Activated T-helper 1 cell treated with anti-CD3 and anti-CD28 coated beads, Interleukin-12 subunit alpha, Interleukin-12 subunit beta, Interleukin-2, Interleukin-4 antibody, amounts not matched to agents 30 ng/mL and 10 ng/mL and 1 ng/mL, durations not matched to agents 14 hours and 24 hours and 36 hours (primary cell): ENCODE data around the gene CPA1. TPM values are rescaled to one million over a fixed set of nuclear protein-coding genes. Genes with fewer than 3 reads are reported as not detected.

Source experiments
- DNase-seq: peaks from one replicate; pipeline ENCODE4 v3.0.0; 2021; ENCODE audit warnings: low spot score
- H3K27ac Mint-ChIP-seq: one replicate; pipeline ENCODE4 v1.8.0; 2021; ENCODE audit warnings: mild to moderate bottlenecking, mixed read lengths
- H3K27me3 Mint-ChIP-seq: one replicate; pipeline ENCODE4 v1.8.0; 2022; ENCODE audit warnings: mild to moderate bottlenecking, moderate library complexity, mixed read lengths; ENCODE audit not compliant: insufficient read depth
- H3K36me3 Mint-ChIP-seq: one replicate; pipeline ENCODE4 v1.8.0; 2021; ENCODE audit warnings: low read depth, mixed read lengths
- H3K4me1 Mint-ChIP-seq: one replicate; pipeline ENCODE4 v1.8.0; 2021; ENCODE audit warnings: low read depth, mixed read lengths
- H3K4me3 Mint-ChIP-seq: one replicate; pipeline ENCODE4 v1.8.0; 2021; ENCODE audit warnings: mild to moderate bottlenecking, moderate library complexity, mixed read lengths
- H3K9me3 Mint-ChIP-seq: one replicate; pipeline ENCODE4 v1.8.0; 2021; ENCODE audit warnings: mixed read lengths
- intact Hi-C: fragments of 100-400 bp; cut with micrococcal nuclease; formaldehyde crosslinking; loops from one replicate; pipeline ENCODE4 v1.15.1; 2024
- total RNA-seq: library from RNA; stranded (reverse); gene quantifications from 2 replicates; pipeline ENCODE4 v1.2.3, GENCODE V29; 2022

Gene CPA1
- total RNA-seq, 1 donor from 2014 or later, result not detected

DNA sequence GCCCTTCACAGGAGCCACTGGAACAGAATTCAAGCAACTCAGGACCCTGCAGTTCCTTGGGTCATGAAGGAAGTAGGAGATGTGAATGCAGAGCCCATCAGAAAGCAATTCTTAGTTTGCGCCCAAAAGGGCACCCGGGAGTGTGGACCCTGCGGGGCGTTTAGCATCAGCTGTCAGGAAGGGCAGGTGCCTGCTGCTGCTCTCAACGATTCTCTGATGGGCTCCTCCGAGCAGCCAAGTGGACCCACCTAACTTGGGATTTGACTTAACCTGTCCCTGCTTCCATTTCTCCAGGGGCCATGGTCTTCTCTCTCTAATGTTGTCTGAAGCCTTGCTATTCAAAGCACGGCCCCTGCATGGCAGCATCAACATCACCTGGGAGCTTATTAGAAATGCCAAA is 18.6 kb upstream of the CPA1 start:
- peaks cover 13% of the 10 kb centered on the region for H3K9me3 Mint-ChIP-seq
- intact Hi-C loops, result no loop called here
- peaks cover 2% of the 10 kb centered on the region for H3K27me3 Mint-ChIP-seq
- no peak overlapping the region for H3K4me3 Mint-ChIP-seq
- H3K36me3 Mint-ChIP-seq, result no peaks in the 10 kb centered on the region
- no peak for DNase-seq
- no peak overlapping the region for H3K27ac Mint-ChIP-seq
- H3K4me1 Mint-ChIP-seq, result peaks cover 6% of the 10 kb centered on the region

- Mint-ChIP-seq H3K9me3 (peaks cover 13% of the 10 kb centered on the region), H3K27ac (no peak overlapping the region), H3K36me3 (no peaks in the 10 kb centered on the region), H3K27me3 (peaks cover 2% of the 10 kb centered on the region), H3K4me1 (peaks cover 13% of the 10 kb centered on the region), H3K4me3 (no peak overlapping the region)
- no peak for DNase-seq
- intact Hi-C loops, result no loop called here
Measured at GRCh38 chr7:130362251-130362816, 18.0 kb upstream of the CPA1 start.

DNA sequence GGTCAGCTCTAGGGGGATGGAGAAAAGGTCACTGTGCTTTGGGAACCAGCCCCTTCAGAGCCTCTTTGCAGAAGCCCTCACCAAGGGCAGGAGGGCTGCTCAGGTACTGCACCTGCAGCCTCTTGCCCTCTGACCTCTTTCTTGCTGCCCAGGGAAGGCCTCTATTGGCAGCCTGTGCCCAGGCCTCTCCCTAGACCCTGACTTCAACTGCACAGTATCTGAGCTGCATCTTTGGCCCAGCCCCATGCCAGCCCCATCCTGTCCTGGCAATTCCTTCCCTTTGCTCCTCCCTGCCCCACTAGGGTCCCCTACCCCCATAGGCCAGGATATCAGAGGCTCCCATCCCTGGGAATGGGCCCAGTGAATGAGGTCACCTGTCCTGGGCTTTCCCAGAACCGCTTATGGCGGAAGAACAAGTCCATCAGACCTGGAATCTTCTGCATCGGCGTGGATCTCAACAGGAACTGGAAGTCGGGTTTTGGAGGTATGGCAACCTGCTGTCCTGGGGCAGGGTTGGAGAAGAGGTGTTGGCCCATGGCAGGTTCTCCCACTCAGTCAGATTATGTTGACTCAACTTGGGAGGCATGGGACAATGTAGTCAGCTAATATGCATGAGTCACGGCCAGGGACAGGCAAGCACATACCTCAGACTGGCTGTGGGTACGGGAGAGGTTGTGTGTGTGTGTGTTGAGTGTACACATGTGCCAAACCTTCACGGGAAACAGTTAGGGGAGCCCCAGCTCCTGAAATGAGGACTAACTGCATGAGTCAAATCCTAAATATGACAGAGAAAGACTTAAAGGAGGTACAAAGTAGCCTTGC is 17.1 kb upstream of the CPA1 start:
- Mint-ChIP-seq H3K27me3 (peaks cover 2% of the 10 kb centered on the region), H3K4me3 (no peak overlapping the region), H3K4me1 (peaks cover 15% of the 10 kb centered on the region), H3K36me3 (no peaks in the 10 kb centered on the region), H3K27ac (no peak overlapping the region), H3K9me3 (peaks cover 13% of the 10 kb centered on the region)
- intact Hi-C loops, result loop anchor here (1.0 kb wide), 3 partner anchors 54 to 286 kb away; no protein-coding TSS in a partner anchor
- no peak for DNase-seq

GRCh38 chr7:130364451-130364850 is 15.8 kb upstream of the CPA1 start:
- H3K27ac Mint-ChIP-seq, result no peak overlapping the region
- no peak overlapping the region for H3K4me3 Mint-ChIP-seq
- DNase-seq, result no peak
- intact Hi-C loops, result no loop called here
- peaks cover 10% of the 10 kb centered on the region for H3K9me3 Mint-ChIP-seq
- H3K36me3 Mint-ChIP-seq, result peaks cover 2% of the 10 kb centered on the region
- H3K27me3 Mint-ChIP-seq, result peaks cover 2% of the 10 kb centered on the region
- peaks cover 27% of the 10 kb centered on the region for H3K4me1 Mint-ChIP-seq

DNA sequence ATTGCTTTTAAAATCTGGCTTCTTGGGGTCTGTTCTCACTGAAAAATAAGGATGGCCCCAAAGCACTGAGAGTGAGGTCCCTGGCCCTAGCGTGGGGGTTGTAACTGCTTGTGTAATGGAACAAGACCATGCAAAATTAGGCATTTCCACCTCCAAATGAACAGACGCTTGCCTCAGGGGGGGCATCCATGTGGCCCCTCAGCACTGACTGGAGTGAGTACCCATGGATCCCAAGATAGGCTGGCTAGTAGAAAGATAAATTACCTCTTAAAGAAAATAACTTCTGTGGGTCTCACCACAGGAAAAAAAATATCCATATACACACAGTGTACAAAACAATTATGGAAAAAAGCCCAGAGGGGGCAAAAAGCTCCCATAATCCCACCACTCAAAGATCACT is 15.2 kb upstream of the CPA1 start:
- Mint-ChIP-seq H3K4me3 (no peak overlapping the region), H3K9me3 (peaks cover 5% of the 10 kb centered on the region), H3K4me1 (peaks cover 33% of the 10 kb centered on the region), H3K27ac (no peak overlapping the region), H3K27me3 (no peaks in the 10 kb centered on the region), H3K36me3 (peaks cover 3% of the 10 kb centered on the region)
- intact Hi-C loops, result loop anchor here (5.0 kb wide), 1 partner anchor 77 kb away; the partner anchor contains the start of gene CEP41
- DNase-seq, result no peak

DNA sequence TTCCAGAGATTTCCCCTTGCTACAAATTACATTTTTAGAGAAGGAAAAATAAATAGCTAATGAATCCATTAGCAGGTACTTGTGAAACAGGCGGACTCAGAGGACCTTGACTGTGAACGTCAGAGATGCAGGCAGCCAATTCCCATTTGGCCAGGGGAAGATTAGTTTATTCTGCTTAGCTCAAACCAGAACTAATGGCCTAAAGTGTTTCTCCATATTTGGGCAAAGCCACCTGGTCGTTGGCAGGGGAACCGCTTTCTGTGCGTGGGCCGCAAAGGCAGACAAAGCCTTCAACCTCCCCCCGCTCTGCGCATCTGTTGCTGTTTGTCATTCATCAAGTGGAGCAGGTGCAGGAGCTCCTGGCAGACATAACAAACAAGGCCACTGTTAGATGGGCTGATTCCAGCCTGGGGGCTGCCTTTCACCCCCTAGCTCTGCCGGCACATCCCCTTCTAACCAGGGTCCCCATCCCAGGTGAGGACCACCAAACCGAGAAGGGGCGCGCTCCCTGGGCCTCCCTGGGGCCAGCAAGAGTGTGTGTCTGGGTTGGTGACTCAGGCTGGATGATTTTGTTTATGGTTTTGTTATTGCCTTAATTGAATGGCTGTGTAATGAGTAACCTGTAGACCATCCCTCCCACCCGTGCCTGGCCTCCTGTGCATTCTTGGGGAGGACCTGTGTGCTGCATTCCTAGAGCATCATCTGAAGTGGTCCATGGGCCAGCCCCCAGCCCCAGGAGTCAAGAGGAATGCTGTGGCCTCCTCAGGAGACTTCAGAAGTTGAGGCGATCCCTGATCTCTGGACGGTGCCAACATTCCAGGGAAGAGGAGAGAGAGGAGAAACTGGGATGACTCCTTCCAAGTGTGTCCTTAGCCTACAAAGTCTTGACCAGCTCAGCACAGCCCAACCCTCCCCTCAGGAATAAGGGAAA is 14.5 kb upstream of the CPA1 start:
- Mint-ChIP-seq H3K27me3 (no peaks in the 10 kb centered on the region), H3K4me3 (no peak overlapping the region), H3K4me1 (peaks cover 33% of the 10 kb centered on the region), H3K9me3 (no peaks in the 10 kb centered on the region), H3K36me3 (peaks cover 3% of the 10 kb centered on the region), H3K27ac (no peak overlapping the region)
- intact Hi-C loops, result loop anchor here (5.0 kb wide), 1 partner anchor 77 kb away; the partner anchor contains the start of gene CEP41
- DNase-seq, result no peak

DNA sequence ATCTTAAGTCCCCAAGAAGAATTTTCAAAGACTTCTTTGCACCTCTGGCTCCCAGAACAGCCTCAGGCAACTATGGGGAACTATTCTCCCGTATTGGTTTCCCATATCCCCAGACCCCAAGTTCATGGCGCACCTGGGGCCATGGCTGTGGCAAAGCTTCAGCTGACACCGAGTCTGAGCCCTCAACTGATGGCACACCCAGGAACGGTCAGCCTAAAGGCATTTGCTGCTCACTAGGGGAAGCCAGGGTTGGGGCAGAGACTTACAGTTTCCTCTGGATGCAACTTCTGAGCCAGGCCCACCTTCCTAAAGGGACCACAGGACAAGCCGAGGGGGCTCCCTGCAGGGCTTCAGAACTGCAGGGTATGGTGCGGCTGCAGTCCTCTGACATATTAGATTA is 13.7 kb upstream of the CPA1 start:
- no peaks in the 10 kb centered on the region for H3K27me3 Mint-ChIP-seq
- H3K4me3 Mint-ChIP-seq, result peak overlapping the region; percentile 15
- intact Hi-C loops, result loop anchor here (5.0 kb wide), 1 partner anchor 76 kb away; the partner anchor contains the start of gene CEP41
- no peaks in the 10 kb centered on the region for H3K9me3 Mint-ChIP-seq
- peaks cover 33% of the 10 kb centered on the region for H3K4me1 Mint-ChIP-seq
- no peak for DNase-seq
- H3K36me3 Mint-ChIP-seq, result peaks cover 3% of the 10 kb centered on the region
- no peak overlapping the region for H3K27ac Mint-ChIP-seq

GRCh38 chr7:130367088-130367755 is 13.1 kb upstream of the CPA1 start:
- DNase-seq, result no peak
- Mint-ChIP-seq H3K4me1 (peaks cover 33% of the 10 kb centered on the region), H3K27ac (peak overlapping the region; percentile 43), H3K4me3 (peak overlapping the region; percentile 49), H3K36me3 (peaks cover 3% of the 10 kb centered on the region), H3K9me3 (no peaks in the 10 kb centered on the region), H3K27me3 (no peaks in the 10 kb centered on the region)
- intact Hi-C loops, result loop anchor here (5.0 kb wide), 1 partner anchor 75 kb away; the partner anchor contains the start of gene CEP41

GRCh38 chr7:130367836-130368746 is 12.2 kb upstream of the CPA1 start:
- Mint-ChIP-seq H3K4me3 (no peak overlapping the region), H3K27me3 (no peaks in the 10 kb centered on the region), H3K9me3 (no peaks in the 10 kb centered on the region), H3K4me1 (peaks cover 33% of the 10 kb centered on the region), H3K27ac (no peak overlapping the region), H3K36me3 (peaks cover 3% of the 10 kb centered on the region)
- intact Hi-C loops, result loop anchor here (5.0 kb wide), 1 partner anchor 74 kb away; the partner anchor contains the start of gene CEP41
- DNase-seq, result no peak

DNA sequence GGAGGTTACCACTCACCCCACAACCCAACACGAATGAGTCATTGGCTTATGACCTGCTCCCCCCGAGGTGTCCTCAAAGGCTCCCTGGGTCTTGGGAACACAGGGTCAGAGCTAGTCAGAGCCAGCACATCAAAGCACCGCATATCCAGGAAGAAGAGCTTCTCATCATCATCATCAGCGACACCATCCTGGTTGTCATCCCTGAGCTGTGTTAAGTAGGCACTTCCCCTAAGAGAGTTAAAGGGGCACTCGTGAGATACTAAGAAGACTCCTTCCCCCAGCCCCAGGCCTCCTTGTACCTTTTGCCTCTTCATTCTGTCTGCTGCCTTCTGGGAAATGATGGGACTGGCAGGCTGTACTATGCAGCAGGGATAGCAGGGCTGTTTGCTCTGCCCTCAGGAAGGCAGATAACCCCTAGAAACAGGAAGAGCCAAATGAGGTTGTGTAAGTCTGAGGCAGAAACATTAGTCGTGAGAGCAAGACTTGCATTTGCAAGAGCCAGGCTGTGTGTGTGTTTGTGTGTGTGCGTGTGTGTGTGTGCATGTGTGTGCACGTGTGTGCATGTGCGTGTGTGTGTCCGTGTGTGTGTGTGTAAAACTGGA is 11.1 kb upstream of the CPA1 start:
- Mint-ChIP-seq H3K27me3 (no peaks in the 10 kb centered on the region), H3K27ac (peak overlapping the region; percentile 42), H3K36me3 (peaks cover 3% of the 10 kb centered on the region), H3K4me3 (no peak overlapping the region), H3K4me1 (peaks cover 29% of the 10 kb centered on the region), H3K9me3 (no peaks in the 10 kb centered on the region)
- no peak for DNase-seq
- intact Hi-C loops, result loop anchor here (5.0 kb wide), 1 partner anchor 73 kb away; the partner anchor contains the start of gene CEP41
